Endothelial cell of umbilical vein (primary cell): ENCODE data around the gene MYMK. TPM values are rescaled to one million over a fixed set of nuclear protein-coding genes. Genes with fewer than 3 reads are reported as not detected.

Experiments used
- BruUV-seq: library from RNA; stranded (reverse); fragments of 400-500 nt; replicated peaks from 2 replicates; lab custom pipeline; 2021; lab: Mats Ljungman, UMichigan
- CTCF ChIA-PET: fragments of 300-600, 350-600 bp; sonication (Branson Sonifier 250); formaldehyde crosslinking; loops from one replicate; lab custom pipeline; 2021; ENCODE audit warnings: antibody characterized with exemption, inconsistent platforms; lab: Charles Lee
- POLR2A ChIA-PET: fragments of 300-600, 350-600 bp; sonication (Branson Sonifier 250); formaldehyde crosslinking; loops from one replicate; lab custom pipeline; 2021; ENCODE audit warnings: antibody characterized with exemption, inconsistent platforms; lab: Charles Lee
- DNase-seq: peaks from one replicate; pipeline ENCODE4 v3.0.0-alpha.2; 2011; ENCODE audit warnings: low read depth, low spot score
- FAIRE-seq: peaks from 2 replicates; lab custom pipeline; 2011; peaks lifted over from hg19 to GRCh38; lab: Jason Lieb, UNC
- H2AFZ ChIP-seq: 2 replicates; pipeline ENCODE4 v1.6.0; 2012; ENCODE audit warnings: low read depth, low read length, control low read depth, inconsistent platforms
- H3K27ac ChIP-seq: 2 replicates; pipeline ENCODE4 v1.5.1; 2011; ENCODE audit warnings: low read depth, mild to moderate bottlenecking, control low read depth, low read length, moderate library complexity; ENCODE audit not compliant: insufficient read depth
- H3K27me3 ChIP-seq, 2 experiments: 2 replicates each; pipeline versions ENCODE4 v1.6.0 to v1.6.1; 2011; ENCODE audit warnings: low read length in 2 of 2, mixed read lengths in 1 of 2; ENCODE audit not compliant: control insufficient read depth in 2 of 2, insufficient read depth in 2 of 2
- H3K36me3 ChIP-seq, 2 experiments: 2 replicates in 1 of 2; 3 replicates in 1 of 2; pipeline ENCODE4 v1.5.1; 2011; ENCODE audit warnings: low read length in 2 of 2, mild to moderate bottlenecking in 1 of 2, moderate library complexity in 1 of 2; ENCODE audit not compliant: control insufficient read depth in 2 of 2, insufficient read depth in 2 of 2; ENCODE audit errors: extremely low read depth in 1 of 2
- H3K4me1 ChIP-seq: 3 replicates; pipeline ENCODE4 v1.5.1; 2011; ENCODE audit warnings: mild to moderate bottlenecking, low read length; ENCODE audit not compliant: control insufficient read depth, insufficient read depth; ENCODE audit errors: extremely low read depth
- H3K4me2 ChIP-seq: 2 replicates; pipeline ENCODE4 v1.6.1; 2011; ENCODE audit warnings: low read length, control low read depth, mixed read lengths; ENCODE audit not compliant: insufficient read depth
- H3K4me3 ChIP-seq, 3 experiments: fragments of 200-600 bp in 1 of 3; sonication (generic), shearing (Covaris generic) in 1 of 3; replicated peaks in 1 of 3; 2 replicates each; pipeline ENCODE4 v1.5.1; 2011 to 2016; ENCODE audit warnings: control low read depth in 3 of 3, low read length in 3 of 3, mild to moderate bottlenecking in 2 of 3, inconsistent platforms in 1 of 3, low read depth in 1 of 3, moderate library complexity in 1 of 3; ENCODE audit not compliant: insufficient read depth in 1 of 3
- H3K79me2 ChIP-seq: 2 replicates; pipeline ENCODE4 v1.6.0; 2012; ENCODE audit warnings: low read length, inconsistent platforms; ENCODE audit not compliant: control insufficient read depth, insufficient read depth
- H3K9ac ChIP-seq: replicated peaks from 2 replicates; pipeline ENCODE3; 2011; ENCODE audit warnings: low read length, control low read depth; ENCODE audit not compliant: insufficient read depth; ENCODE audit errors: extremely low read depth
- H3K9me1 ChIP-seq: replicated peaks from 3 replicates; pipeline ENCODE4 v1.6.0; 2011; ENCODE audit warnings: mild to moderate bottlenecking, low read length; ENCODE audit not compliant: control insufficient read depth, insufficient read depth; ENCODE audit errors: extremely low read depth
- H3K9me3 ChIP-seq: replicated peaks from 2 replicates; pipeline ENCODE4 v1.5.1; 2012; ENCODE audit warnings: low read length, inconsistent platforms; ENCODE audit not compliant: control insufficient read depth, insufficient read depth
- H4K20me1 ChIP-seq: replicated peaks from 2 replicates; pipeline ENCODE3; 2011; ENCODE audit warnings: mild to moderate bottlenecking, low read length; ENCODE audit not compliant: control insufficient read depth, insufficient read depth; ENCODE audit errors: extremely low read depth
- CTCF ChIP-seq, 2 donors: IDR thresholded peaks; 1 replicate in 1 of 2; 2 replicates in 1 of 2; pipeline ENCODE4 v1.5.1; 2011; ENCODE audit warnings: low read length in 2 of 2, mild to moderate bottlenecking in 2 of 2, moderate library complexity in 2 of 2, control low read depth in 1 of 2, inconsistent platforms in 1 of 2, low read depth in 1 of 2; ENCODE audit not compliant: insufficient read depth in 1 of 2; ENCODE audit errors: extremely low read depth in 1 of 2
- EZH2 ChIP-seq: IDR thresholded peaks from 2 replicates; pipeline ENCODE4 v1.6.1; 2012; ENCODE audit warnings: borderline replicate concordance, low read depth, mild to moderate bottlenecking, moderate library complexity, low read length, inconsistent platforms; ENCODE audit not compliant: severe bottlenecking
- FOS ChIP-seq: IDR thresholded peaks from 2 replicates; pipeline ENCODE4 v1.6.1; 2011; ENCODE audit warnings: mild to moderate bottlenecking, low read length, moderate library complexity, borderline replicate concordance; ENCODE audit not compliant: insufficient read depth
- GATA2 ChIP-seq: IDR thresholded peaks from 2 replicates; pipeline ENCODE4 v1.7.0; 2011; ENCODE audit warnings: low read depth, mild to moderate bottlenecking, moderate library complexity, mixed read lengths, low read length; ENCODE audit not compliant: insufficient read length, insufficient read depth
- JUN ChIP-seq: IDR thresholded peaks from 2 replicates; pipeline ENCODE4 v1.6.1; 2011; ENCODE audit warnings: borderline replicate concordance, low read depth; ENCODE audit not compliant: insufficient read length, insufficient read depth
- POLR2A ChIP-seq: IDR thresholded peaks from 2 replicates; pipeline ENCODE4 v1.6.1; 2012; ENCODE audit warnings: low read depth, mild to moderate bottlenecking, control low read depth, low read length
- POLR2AphosphoS5 ChIP-seq: IDR thresholded peaks from 2 replicates; pipeline ENCODE4 v1.6.1; 2012; ENCODE audit warnings: low read depth, mild to moderate bottlenecking, control low read depth, low read length, moderate library complexity; ENCODE audit not compliant: insufficient read depth
- dilution Hi-C: fragments of 300-500 bp; cut with MboI; formaldehyde crosslinking; loops from one replicate; pipeline ENCODE4 v1.15.0; 2019; ENCODE audit warnings: low sequenced_read_pairs; ENCODE audit not compliant: extremely low pct_ligation_motif_present
- intact Hi-C: fragments of 100-400 bp; cut with micrococcal nuclease; formaldehyde crosslinking; loops from one replicate; pipeline ENCODE4 v1.10.0; 2022
- polyA plus RNA-seq, 4 experiments: library from polyadenylated mRNA; depleted of rRNA in 3 of 4; stranded (reverse) in 3 of 4; unstranded in 1 of 4; fragments of >200 nt; gene quantifications; 2 replicates each; pipeline versions ENCODE4 v1.2.1 to v1.2.3, GENCODE V29; 2011 to 2012; ENCODE audit warnings: missing spikeins in 1 of 4
- total RNA-seq: library from RNA; stranded (reverse); gene quantifications from 2 replicates; pipeline ENCODE4 v1.2.3, GENCODE V29; 2021
- TF ChIP-seq, protein P1 (sequence below): IDR thresholded peaks from 2 replicates; pipeline ENCODE4 v1.6.1; 2011; ENCODE audit not compliant: insufficient read depth, insufficient read length

Gene MYMK
- total and polyA plus RNA-seq, 2 donors (not counting 3 experiments of a cell fraction or from before 2014, with no cell fraction given), result not detected

DNA sequence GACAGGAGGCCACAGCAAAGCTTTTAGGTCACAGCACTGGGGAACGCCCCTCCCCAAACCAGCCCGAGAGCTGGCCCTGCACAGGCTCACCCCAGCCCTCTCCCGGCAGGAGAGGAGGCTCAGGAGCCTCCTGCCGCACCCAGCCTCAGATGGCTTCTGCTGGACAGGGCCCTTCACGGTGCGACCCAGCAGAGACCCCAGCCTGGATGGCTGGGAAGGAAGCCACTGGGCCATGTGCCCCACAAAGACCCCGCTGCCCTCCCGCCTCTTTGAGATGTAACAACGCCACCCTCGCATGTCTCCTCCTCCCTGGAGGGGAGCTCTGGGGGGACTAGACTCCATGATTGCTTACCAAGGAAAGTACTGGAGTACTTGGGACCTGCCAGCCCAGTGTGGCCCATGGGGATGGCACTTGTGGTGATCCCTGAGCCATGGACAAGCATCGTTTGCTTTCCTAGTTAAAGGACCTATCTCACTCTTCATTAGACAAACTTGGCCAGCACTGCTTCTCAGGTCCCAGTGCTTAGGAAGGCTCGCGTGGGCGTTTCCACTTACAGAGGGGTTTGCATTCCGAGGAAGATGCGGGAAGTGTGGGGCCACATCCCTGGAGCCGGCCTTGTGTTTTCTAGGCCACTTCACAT is 9.0 kb downstream of the MYMK start:
- Histone ChIP-seq H3K79me2 (no peaks in the 10 kb centered on the region), H2AFZ (no peak overlapping the region), H3K27me3 (no peaks in the 10 kb centered on the region), H3K9ac (no peak overlapping the region), H3K4me1 (no peaks in the 10 kb centered on the region), H3K36me3 (no peaks in the 10 kb centered on the region), H3K9me3 (no peaks in the 10 kb centered on the region), H3K27ac (no peak overlapping the region), H3K9me1 (no peaks in the 10 kb centered on the region), H4K20me1 (no peaks in the 10 kb centered on the region), H3K4me3 (no peak overlapping the region), H3K4me2 (no peak overlapping the region)
- intact Hi-C loops (no loop called here), dilution Hi-C loops (no loop called here)
- no peak for TF ChIP-seq GATA2
- TF ChIP-seq EZH2, result no peak
- no peak for TF ChIP-seq POLR2AphosphoS5
- CTCF ChIA-PET, result no interaction called here
- FAIRE-seq (no peak), DNase-seq (no peak)
- no TSS peak for BruUV-seq
- POLR2A ChIA-PET, result no interaction called here

- no TSS peak for BruUV-seq
- TF ChIP-seq POLR2AphosphoS5, result no peak
- TF ChIP-seq FOS, result no peak
- no peak for TF ChIP-seq GATA2
- no peak for TF ChIP-seq EZH2
- TF ChIP-seq, protein P1, sequence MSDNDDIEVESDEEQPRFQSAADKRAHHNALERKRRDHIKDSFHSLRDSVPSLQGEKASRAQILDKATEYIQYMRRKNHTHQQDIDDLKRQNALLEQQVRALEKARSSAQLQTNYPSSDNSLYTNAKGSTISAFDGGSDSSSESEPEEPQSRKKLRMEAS, result no peak
- TF ChIP-seq POLR2A, result no peak
- no peak for TF ChIP-seq CTCF (IDR thresholded peaks at IDR 0.05; ENCODE audit: extremely low read depth in 1 of 2, insufficient read depth in 1 of 2, low read depth in 1 of 2, low read length in 2 of 2)
- no peak for TF ChIP-seq JUN
- ChIA-PET CTCF (no interaction called here), POLR2A (no interaction called here)
- Histone ChIP-seq H3K9me3 (no peaks in the 10 kb centered on the region), H3K4me3 (no peak overlapping the region), H2AFZ (no peak overlapping the region), H3K4me1 (no peaks in the 10 kb centered on the region), H3K79me2 (no peaks in the 10 kb centered on the region), H3K9ac (no peak overlapping the region), H3K27me3 (no peaks in the 10 kb centered on the region), H4K20me1 (no peaks in the 10 kb centered on the region), H3K9me1 (no peaks in the 10 kb centered on the region), H3K27ac (no peak overlapping the region), H3K4me2 (no peak overlapping the region), H3K36me3 (no peaks in the 10 kb centered on the region)
- FAIRE-seq (no peak), DNase-seq (no peak)
- dilution Hi-C loops, result no loop called here
- intact Hi-C loops, result no loop called here
Observed at GRCh38 chr9:133515240-133515610, 9.5 kb downstream of the MYMK start.
